Motor neuron (in vitro differentiated cells): ENCODE data around the gene CNP. TPM values are rescaled to one million over a fixed set of nuclear protein-coding genes. Genes with fewer than 3 reads are reported as not detected.
"Not testable (repeated sequence)": the region's sequence is repeated elsewhere in the genome, so short reads cannot be mapped to it uniquely, and the experiment has no call there.

Experiments
- ATAC-seq, 8 experiments: fragments of 200-7000 bp; cut with Tn5 transposase; replicated peaks in 6 of 8; 2 replicates each; pipeline ENCODE4 v1.8.0; 2021; ENCODE audit warnings: mild to moderate bottlenecking in 8 of 8, moderate library complexity in 8 of 8
- H3K27ac ChIP-seq, 2 donors: fragments of 250-450 bp; sonication (Bioruptor Pico); 2 replicates each; pipeline ENCODE4 v1.9.0; 2021; ENCODE audit warnings: antibody characterized with exemption in 2 of 2, mild to moderate bottlenecking in 2 of 2, moderate library complexity in 1 of 2
- H3K4me1 ChIP-seq, 2 donors: fragments of 250-450 bp; sonication (Bioruptor Pico); replicated peaks in 1 of 2; 2 replicates each; pipeline ENCODE4 v1.6.1; 2021; ENCODE audit warnings: antibody characterized with exemption in 2 of 2, mild to moderate bottlenecking in 2 of 2, moderate library complexity in 1 of 2
- H3K4me3 ChIP-seq, 5 donors: fragments of 250-450 bp; sonication (Bioruptor Pico); 2 replicates each; pipeline ENCODE4 v1.9.0; 2021; ENCODE audit warnings: antibody characterized with exemption in 5 of 5, mild to moderate bottlenecking in 5 of 5, moderate library complexity in 4 of 5
- WGBS, 10 experiments: fragments of 450-650 bp; shearing (Covaris generic); methylation state at CpG; one replicate each; pipeline ENCODE4 v1.0.0; 2022; 5-methylcytosine and 5-hydroxymethylcytosine counted together
- in situ Hi-C, 9 experiments: fragments of 400-800 bp; cut with MboI; loops; one replicate each; pipeline ENCODE4 v1.15.0; 2021; ENCODE audit warnings: low sequenced_read_pairs in 9 of 9, low pct_unique_long_range_greater_than_20kb in 2 of 9; ENCODE audit not compliant: unreplicated experiment in 9 of 9
- total RNA-seq, 8 experiments: library from RNA; unstranded; fragments of 300-600 nt; gene quantifications; 2 replicates each; pipeline versions ENCODE4 v1.2.3 to v1.2.4, GENCODE V29; 2022

Gene CNP
- total RNA-seq, 8 experiments from 2014 or later, result 20.5 to 99.0 (median 51.0) TPM

GRCh38 chr17:42020845-42021244, 54.2 kb downstream of the CNP start:
- Histone ChIP-seq H3K4me1 (peaks cover 14 to 21% of the 10 kb centered on the region in 2 donors), H3K4me3 (peak overlapping the region; percentile 58 to 99 (median 88))
- not testable (repeated sequence) for ATAC-seq, H3K27ac ChIP-seq
- in situ Hi-C loops, result loop anchor here in 3 of 9 experiments (10.0 kb wide), 2 partner anchors 84 to 94 kb away; partner anchors contain the start of gene DHX58 (in 2 of the 3)
- 46 to 88% (median 68%) methylated on average over 1 to 8 of the region's 8 CpGs; no CpG with 5 or more reads in 2 of the 10 experiments for WGBS, 10 experiments

- WGBS, 10 experiments, result 74 to 100% (median 87%) methylated on average over 1 to 7 of the region's 15 CpGs; no CpG with 5 or more reads in 5 of the 10 experiments
- in situ Hi-C loops, result loop anchor here in 3 of 9 experiments (10.0 kb wide), 2 partner anchors 81 to 91 kb away; partner anchors contain the start of gene DHX58 (in 2 of the 3)
- H3K27ac ChIP-seq, result no peak overlapping the region
Observed at GRCh38 chr17:42023524-42024349, 57.1 kb downstream of the CNP start.

GRCh38 chr17:42025191-42025579, 58.6 kb downstream of the CNP start:
- in situ Hi-C loops, result loop anchor here in 3 of 9 experiments (10.0 kb wide), 2 partner anchors 80 to 90 kb away; partner anchors contain the start of gene DHX58 (in 2 of the 3)
- 0 to 82% (median 59%) methylated on average over 1 to 6 of the region's 8 CpGs; no CpG with 5 or more reads in 5 of the 10 experiments for WGBS, 10 experiments
- Histone ChIP-seq H3K4me3 (no peak overlapping the region), H3K27ac (peak overlapping the region in 1 of 2 donors; percentile 8), H3K4me1 (peaks cover 33 to 34% of the 10 kb centered on the region in 2 donors)
- ATAC-seq, result peak in 3 of 8 experiments; percentile 1 to 8 (median 4)

More at GRCh38 chr17:42023524-42024349, 57.1 kb downstream of the CNP start:
- Histone ChIP-seq H3K4me3 (no peak overlapping the region), H3K4me1 (peaks cover 34 to 37% of the 10 kb centered on the region in 2 donors)
- peak in 1 of 8 experiments; percentile 9 for ATAC-seq

GRCh38 chr17:42025936-42026335, 59.3 kb downstream of the CNP start:
- WGBS, 10 experiments, result 90 to 100% (median 100%) methylated on average over 2 of the region's 3 CpGs; no CpG with 5 or more reads in 7 of the 10 experiments
- Histone ChIP-seq H3K4me3 (no peak overlapping the region), H3K4me1 (peaks cover 30 to 31% of the 10 kb centered on the region in 2 donors), H3K27ac (no peak overlapping the region)
- ATAC-seq, result no peak
- in situ Hi-C loops, result loop anchor here in 3 of 9 experiments (10.0 kb wide), 2 partner anchors 79 to 89 kb away; partner anchors contain the start of gene DHX58 (in 2 of the 3)

GRCh38 chr17:42026857-42027589, 60.4 kb downstream of the CNP start:
- WGBS, 10 experiments, result 0 to 80% (median 51%) methylated on average over 1 to 7 of the region's 17 CpGs; no CpG with 5 or more reads in 6 of the 10 experiments
- in situ Hi-C loops, result loop anchor here in 3 of 9 experiments (10.0 kb wide), 2 partner anchors 78 to 88 kb away; partner anchors contain the start of gene DHX58 (in 2 of the 3)
- H3K4me3 ChIP-seq, result no peak overlapping the region
- H3K4me1 ChIP-seq, result peaks cover 28 to 29% of the 10 kb centered on the region in 2 donors
- peak in 5 of 8 experiments; percentile 1 to 24 (median 8) for ATAC-seq
- peak overlapping the region; percentile 12 to 13 for H3K27ac ChIP-seq

Other genes starting within 250 kb of the CNP start
- gene HAP1, start 232.2 kb upstream of the CNP start, total RNA-seq, result 10 to 100 TPM in 1 of 8 experiments, 1 to 10 TPM in 6, under 1 TPM in 1; 0.41 to 12.8 (median 2.1) TPM
- gene JUP, start 180.1 kb upstream of the CNP start, total RNA-seq, result 10 to 100 TPM in 7 of 8 experiments, 1 to 10 TPM in 1; 4.9 to 34.5 (median 16.8) TPM
- 10 to 100 TPM; 13.4 to 50.3 (median 20.3) TPM for gene P3H4, start 154.8 kb upstream of the CNP start, total RNA-seq
- gene FKBP10, start 153.8 kb upstream of the CNP start, total RNA-seq, result 100 to 1,000 TPM in 4 of 8 experiments, 10 to 100 TPM in 4; 42.7 to 330 (median 97.6) TPM
- gene NT5C3B, start 130.6 kb upstream of the CNP start, total RNA-seq, result 100 to 1,000 TPM in 4 of 8 experiments, 10 to 100 TPM in 4; 55.9 to 126 (median 104) TPM
- under 1 TPM; 0.20 to 0.77 (median 0.32) TPM for gene KLHL10, start 129.0 kb upstream of the CNP start, total RNA-seq
- gene KLHL11, start 101.4 kb upstream of the CNP start, total RNA-seq, result 10 to 100 TPM; 15.3 to 28.7 (median 22.8) TPM
- 100 to 1,000 TPM in 4 of 8 experiments, 10 to 100 TPM in 4; 87.0 to 283 (median 141) TPM for gene ACLY, start 47.8 kb upstream of the CNP start, total RNA-seq
- 10 to 100 TPM in 1 of 8 experiments, 1 to 10 TPM in 6, under 1 TPM in 1; 0.31 to 10.4 (median 4.6) TPM for gene ODAD4, start 36.2 kb upstream of the CNP start, total RNA-seq
- gene DNAJC7, start 50.6 kb downstream of the CNP start, total RNA-seq, result 100 to 1,000 TPM in 4 of 8 experiments, 10 to 100 TPM in 4; 56.4 to 143 (median 93.6) TPM
- gene NKIRAS2, start 53.3 kb downstream of the CNP start, total RNA-seq, result 10 to 100 TPM; 32.3 to 65.8 (median 51.8) TPM
- 1 to 10 TPM in 5 of 8 experiments, under 1 TPM in 3; 0.25 to 2.9 (median 2.1) TPM for gene C17orf113, start 83.8 kb downstream of the CNP start, total RNA-seq
- 1 to 10 TPM in 5 of 8 experiments, under 1 TPM in 3; 0.51 to 4.2 (median 1.9) TPM for gene ZNF385C, start 131.7 kb downstream of the CNP start, total RNA-seq
- gene DHX58, start 145.9 kb downstream of the CNP start, total RNA-seq, result 10 to 100 TPM in 1 of 8 experiments, 1 to 10 TPM in 4, under 1 TPM in 3; 0.33 to 29.3 (median 3.3) TPM
- 10 to 100 TPM in 7 of 8 experiments, 1 to 10 TPM in 1; 9.1 to 48.3 (median 19.2) TPM for gene KAT2A, start 154.6 kb downstream of the CNP start, total RNA-seq
- under 1 TPM; 0.18 to 1.00 (median 0.51) TPM for gene HSPB9, start 156.0 kb downstream of the CNP start, total RNA-seq
- gene RAB5C, start 188.2 kb downstream of the CNP start, total RNA-seq, result 100 to 1,000 TPM in 3 of 8 experiments, 10 to 100 TPM in 5; 52.6 to 135 (median 92.6) TPM
- gene KCNH4, start 214.3 kb downstream of the CNP start, total RNA-seq, result under 1 TPM; 0.13 to 0.33 (median 0.20) TPM
- gene HCRT, start 218.7 kb downstream of the CNP start, total RNA-seq, result not detected
- 10 to 100 TPM in 5 of 8 experiments, 1 to 10 TPM in 3; 7.0 to 27.3 (median 11.0) TPM for gene GHDC, start 227.7 kb downstream of the CNP start, total RNA-seq